ENCODE results near the gene LST1.

Gene LST1

DNA sequence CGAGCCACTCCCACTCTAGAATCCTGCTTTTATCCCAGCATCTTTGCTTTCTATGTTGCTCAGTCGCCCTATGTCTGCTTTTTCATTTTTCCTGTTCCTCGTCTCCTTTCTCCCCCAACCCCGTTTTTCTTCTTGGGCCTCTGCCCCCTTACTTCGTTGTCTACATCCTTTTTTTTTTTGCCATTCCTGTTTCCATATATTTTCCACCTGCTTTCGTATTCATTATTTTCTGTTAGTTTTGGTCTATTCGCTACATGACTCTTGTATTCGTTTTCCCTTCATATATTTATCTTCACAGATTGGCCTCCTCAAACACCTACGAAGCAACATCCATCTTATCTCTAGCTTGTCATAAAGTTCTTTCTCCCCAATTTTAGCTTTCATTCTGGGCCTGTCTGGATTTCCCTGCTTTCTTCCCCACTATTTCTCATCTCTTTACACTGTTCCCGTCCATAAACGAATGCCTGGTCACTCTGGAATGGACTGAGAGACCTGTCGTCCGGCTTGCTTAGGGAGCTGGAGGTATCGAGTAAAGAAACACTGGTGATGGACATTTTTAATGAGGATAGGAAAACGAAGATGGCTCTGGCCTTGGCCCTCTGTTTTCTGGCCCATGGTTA, 35.4 kb downstream of the LST1 start:
- DNase-seq: no peak

DNA sequence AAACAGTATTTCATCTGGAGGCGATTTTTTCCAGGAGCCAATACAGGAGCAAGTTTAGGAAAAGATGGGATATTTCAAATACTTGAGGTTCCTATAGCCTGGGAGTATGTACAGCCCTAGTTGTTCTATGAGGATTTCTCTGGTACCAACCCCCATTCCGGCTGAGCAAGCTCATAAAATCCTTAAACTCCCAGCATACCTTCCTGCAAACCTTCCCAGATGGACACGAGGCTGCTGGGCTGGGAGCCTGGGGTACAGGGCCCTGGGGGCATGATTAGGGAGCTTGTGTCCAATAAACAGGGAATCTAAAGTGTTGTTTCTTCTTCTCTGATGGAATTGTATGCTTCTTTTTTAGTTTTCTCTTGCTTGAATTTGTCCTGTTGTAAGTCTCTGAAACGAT, 35.9 kb downstream of the LST1 start:
- DNase-seq: no peak

DNA sequence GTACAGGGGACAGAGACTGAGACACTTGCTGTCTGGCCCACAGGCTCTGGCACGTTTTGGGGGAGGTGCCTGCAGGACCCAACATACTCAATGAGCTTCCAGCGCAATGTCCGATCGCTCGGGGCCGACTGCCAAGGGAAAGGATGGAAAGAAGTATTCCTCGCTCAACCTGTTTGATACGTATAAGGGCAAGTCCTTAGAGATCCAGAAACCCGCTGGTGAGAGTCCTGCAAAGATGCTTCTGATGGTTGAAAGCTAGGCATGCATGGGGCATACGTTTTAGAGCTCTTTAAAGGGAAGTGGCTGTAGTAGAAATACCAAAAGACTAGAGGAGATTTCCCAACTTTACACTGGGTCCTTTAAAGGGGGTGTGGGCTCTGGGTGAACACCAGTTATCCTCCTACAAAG, 36.6 kb downstream of the LST1 start:
- no peak for DNase-seq

DNA sequence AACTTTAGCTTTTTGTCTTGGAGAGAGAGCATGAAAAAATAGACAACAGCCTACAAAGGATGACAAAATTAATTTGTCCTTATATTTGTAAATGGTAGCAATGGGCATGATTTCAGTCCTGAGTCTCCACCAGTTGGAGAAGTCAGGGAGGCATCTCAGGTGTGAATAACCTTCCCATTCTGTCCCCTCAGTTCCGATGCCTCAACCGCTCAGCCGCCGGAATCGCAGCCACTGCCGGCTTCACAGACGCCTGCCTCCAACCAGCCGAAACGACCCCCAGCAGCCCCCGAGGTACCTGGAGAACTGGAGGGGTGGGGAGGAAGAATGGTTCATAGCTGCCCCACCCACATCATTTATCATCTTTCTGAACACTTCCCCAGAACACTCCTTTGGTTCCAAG, 38.0 kb downstream of the LST1 start:
- DNase-seq: no peak

DNA sequence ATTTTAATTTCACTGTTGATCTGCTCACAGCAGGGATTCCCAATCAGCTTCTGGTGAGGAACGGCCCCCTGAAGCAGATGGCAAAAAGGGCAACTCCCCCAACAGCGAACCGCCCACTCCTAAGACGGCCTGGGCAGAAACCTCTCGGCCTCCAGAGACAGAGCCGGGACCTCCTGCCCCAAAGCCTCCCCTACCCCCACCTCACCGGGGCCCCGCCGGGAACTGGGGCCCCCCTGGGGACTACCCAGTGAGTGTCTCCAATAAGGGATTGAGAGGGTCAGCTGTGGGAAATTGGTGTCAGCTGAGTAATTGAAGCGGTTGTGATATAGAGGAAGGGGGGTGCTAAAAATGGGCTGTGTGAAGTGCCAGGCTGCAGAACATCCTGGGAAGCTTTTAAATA, 40.9 kb downstream of the LST1 start:
- DNase-seq: no peak

DNA sequence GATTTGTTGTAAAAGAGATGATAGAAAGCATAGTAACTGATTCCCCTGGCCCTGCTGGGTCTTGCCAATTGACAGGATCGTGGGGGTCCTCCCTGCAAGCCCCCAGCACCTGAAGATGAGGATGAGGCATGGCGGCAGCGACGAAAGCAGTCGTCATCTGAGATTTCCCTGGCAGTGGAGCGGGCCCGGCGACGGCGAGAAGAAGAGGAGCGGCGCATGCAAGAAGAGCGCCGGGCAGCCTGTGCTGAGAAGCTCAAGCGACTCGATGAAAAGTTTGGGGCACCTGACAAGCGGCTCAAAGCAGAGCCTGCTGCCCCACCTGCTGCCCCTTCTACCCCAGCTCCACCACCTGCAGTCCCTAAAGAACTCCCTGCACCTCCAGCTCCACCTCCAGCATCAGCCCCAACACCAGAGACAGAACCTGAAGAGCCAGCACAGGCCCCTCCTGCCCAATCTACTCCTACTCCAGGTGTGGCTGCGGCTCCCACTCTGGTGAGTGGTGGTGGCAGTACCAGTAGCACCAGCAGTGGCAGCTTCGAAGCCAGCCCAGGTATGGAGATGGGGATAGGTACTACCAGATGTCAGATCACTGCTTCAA, 41.7 kb downstream of the LST1 start:
- no peak for DNase-seq

DNA sequence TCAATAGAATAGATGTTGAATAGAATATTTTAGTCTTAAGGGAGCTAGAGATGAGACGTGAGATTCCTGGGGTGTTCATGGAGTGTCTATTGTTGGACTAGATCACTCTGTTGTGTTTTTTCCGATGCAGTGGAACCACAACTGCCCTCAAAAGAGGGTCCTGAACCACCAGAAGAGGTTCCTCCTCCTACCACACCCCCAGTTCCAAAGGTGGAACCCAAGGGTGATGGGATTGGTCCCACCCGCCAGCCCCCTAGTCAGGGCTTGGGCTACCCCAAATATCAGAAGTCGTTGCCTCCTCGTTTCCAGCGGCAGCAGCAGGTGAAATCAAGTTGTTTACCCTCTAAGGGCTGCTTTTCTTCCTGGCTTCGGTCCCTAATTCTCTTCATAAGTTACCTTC, 42.9 kb downstream of the LST1 start:
- no peak for DNase-seq

DNA sequence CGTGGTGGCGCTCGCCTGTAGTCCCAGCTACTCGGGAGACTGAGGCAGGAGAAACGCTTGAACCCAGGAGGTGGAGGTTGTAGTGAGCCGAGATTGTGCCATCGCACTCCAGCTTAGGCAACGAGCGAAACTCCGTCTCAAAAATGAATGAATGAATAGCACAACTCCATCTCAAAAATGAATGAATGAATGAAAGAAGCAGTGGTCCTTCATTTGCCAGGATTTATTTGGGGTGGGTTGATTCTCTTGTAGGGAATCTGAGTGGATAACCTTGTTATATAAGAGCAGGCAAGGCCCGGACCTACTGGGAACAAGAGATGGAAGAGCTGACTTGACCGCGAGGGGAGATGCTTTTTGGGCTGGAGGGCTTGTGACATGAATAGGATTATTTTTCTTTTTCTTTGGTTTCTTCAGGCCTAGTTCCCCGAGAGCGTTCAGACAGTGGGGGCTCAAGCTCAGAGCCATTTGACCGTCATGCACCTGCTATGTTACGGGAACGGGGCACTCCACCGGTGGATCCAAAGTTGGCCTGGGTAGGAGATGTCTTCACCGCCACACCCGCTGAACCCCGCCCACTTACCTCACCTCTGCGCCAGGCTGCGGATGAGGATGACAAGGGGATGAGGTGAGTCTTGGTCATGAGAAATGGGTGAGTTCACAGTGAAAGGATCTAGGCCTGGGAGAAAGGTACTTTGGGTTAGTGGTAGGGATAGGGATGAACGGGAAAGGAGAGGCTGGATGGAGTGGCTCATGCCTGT, 44.3 kb downstream of the LST1 start:
- DNase-seq: no peak

DNA sequence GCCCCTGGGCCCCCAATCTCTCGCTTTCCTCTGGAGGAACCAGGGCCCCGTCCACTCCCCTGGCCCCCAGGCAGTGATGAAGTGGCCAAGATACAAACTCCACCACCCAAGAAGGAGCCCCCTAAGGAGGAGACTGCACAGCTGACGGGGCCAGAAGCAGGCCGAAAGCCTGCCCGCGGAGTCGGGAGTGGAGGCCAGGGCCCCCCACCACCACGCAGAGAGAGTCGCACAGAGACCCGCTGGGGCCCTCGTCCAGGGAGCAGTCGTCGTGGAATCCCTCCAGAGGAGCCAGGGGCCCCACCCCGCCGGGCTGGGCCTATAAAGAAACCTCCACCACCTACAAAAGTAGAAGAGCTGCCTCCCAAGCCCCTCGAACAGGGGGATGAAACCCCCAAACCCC, 45.1 kb downstream of the LST1 start:
- no peak for DNase-seq

DNA sequence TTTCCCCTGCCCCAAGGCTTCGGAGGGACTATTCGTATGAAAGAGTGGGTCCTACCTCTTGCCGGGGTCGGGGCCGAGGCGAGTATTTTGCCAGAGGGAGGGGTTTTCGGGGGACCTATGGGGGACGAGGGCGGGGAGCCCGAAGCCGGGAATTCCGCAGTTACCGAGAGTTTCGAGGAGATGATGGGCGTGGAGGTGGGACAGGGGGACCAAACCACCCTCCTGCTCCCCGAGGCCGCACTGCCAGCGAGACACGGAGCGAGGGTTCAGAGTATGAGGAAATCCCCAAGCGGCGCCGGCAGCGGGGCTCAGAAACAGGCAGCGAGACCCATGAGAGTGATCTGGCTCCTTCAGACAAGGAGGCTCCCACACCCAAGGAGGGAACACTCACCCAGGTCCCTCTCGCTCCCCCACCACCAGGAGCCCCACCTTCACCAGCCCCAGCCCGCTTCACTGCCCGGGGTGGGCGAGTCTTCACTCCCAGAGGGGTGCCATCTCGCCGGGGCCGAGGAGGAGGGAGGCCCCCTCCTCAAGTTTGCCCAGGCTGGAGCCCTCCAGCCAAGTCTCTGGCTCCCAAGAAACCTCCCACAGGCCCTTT, 45.7 kb downstream of the LST1 start:
- no peak for DNase-seq

DNA sequence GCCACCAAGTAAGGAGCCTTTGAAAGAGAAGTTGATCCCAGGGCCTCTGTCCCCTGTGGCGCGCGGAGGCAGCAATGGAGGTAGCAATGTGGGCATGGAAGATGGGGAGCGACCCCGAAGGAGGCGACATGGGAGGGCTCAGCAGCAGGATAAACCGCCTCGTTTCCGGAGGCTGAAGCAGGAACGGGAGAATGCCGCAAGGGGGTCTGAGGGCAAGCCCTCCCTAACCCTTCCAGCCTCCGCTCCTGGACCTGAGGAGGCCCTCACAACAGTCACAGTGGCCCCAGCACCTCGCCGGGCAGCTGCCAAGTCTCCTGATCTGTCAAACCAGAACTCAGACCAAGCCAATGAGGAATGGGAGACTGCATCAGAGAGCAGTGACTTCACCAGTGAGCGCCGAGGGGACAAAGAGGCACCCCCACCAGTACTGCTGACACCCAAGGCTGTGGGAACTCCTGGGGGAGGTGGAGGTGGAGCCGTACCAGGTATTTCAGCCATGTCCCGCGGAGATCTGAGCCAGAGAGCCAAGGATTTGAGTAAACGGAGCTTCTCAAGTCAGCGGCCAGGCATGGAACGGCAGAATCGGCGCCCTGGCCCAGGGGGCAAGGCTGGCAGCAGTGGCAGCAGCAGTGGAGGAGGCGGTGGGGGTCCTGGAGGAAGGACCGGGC, 46.3 kb downstream of the LST1 start:
- no peak for DNase-seq

DNA sequence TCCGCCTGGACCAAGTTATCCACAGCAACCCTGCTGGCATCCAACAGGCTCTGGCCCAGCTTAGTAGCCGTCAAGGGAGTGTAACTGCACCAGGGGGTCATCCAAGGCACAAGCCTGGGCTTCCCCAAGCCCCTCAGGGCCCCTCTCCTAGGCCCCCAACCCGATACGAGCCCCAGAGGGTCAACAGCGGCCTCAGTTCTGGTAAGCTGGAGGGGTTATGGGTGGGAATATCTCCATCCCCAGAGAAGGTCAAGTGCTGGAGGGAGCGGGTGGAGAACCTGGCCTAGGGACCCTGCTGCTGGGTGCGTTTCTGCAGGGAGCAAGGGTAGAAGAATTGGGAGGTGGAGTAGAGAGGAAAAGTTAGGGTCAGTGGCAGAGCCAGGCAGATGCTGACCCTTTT, 47.4 kb downstream of the LST1 start:
- DNase-seq: no peak

DNA sequence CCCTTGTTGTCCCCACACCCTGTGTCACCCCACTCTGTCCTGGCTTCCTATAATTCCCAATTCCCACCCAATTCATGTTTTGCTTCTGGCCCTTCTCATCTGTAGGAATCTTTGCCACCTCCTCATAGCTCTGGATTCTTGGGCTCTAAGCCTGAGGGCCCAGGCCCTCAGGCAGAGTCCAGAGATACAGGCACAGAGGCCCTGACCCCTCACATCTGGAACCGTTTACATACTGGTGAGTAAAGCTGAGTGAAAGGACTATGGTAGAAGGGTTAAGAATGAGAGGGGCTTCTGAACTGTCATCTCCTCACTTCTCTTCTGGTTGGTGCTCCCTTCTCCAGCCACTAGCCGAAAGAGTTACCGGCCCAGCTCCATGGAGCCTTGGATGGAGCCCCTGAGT, 48.1 kb downstream of the LST1 start:
- DNase-seq: no peak

DNA sequence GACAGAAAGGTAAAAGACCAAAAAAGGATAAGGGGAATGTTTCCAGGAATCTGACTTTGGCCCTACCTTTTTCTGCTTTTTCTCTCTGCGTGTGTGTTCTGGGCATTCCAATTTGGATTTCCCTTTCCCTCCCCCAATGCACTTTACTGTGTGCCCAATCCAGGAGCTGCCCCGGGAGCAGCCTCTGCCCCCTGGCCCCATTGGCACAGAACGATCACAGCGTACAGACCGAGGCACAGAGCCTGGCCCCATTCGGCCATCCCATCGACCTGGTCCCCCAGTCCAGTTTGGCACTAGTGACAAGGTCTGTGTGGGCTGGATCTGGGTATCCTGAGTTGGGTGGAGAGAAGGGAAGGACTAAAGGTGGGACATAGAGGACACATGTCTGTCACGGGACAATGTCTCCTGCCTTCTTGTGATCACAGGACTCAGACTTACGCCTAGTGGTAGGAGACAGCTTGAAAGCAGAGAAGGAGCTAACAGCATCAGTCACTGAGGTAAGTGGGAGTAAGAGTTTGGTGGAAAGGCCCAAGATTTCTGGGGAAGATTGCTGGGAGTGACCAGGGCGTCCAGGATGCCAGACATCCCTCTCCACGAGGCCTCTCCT, 49.0 kb downstream of the LST1 start:
- DNase-seq: no peak

DNA sequence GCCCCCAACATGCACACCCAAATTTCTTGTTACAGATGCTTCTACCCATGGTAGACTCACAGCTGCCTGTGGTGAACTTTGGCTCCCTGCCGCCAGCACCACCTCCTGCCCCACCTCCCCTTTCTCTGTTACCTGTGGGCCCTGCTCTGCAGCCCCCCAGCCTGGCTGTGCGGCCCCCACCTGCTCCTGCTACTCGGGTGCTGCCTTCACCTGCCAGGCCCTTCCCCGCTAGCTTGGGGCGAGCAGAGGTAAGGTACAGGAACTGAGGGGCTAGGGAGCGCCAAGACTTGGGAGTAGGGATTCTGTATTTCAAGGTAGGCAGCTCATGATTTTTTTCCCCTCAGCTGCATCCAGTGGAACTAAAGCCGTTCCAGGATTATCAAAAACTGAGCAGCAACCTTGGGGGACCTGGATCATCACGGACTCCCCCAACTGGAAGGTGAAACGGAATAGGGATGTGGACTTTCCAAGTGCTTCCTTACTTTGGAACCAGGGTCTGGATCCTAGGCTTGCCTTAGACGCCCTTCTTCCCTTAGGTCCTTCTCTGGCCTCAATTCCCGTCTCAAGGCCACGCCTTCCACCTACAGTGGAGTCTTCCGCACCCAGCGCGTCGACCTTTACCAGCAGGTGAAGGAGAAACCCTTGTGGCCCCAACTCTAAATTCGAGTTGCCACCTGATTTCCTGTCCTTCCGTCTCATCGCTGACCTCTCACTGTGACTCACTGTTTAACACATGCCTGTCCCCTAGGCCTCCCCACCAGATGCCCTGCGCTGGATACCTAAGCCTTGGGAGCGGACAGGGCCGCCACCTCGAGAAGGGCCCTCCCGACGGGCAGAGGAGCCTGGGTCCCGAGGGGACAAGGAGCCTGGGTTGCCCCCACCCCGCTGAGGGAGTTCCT, 50.9 kb downstream of the LST1 start:
- no peak for DNase-seq

All from T-helper 2 cell (primary cell).